IPS-15b (cell line): ENCODE data around the gene ZNF865.

Experiments
- H3K27me3 ChIP-seq: one replicate; pipeline ENCODE4 v1.6.1; 2013; ENCODE audit warnings: low read length; ENCODE audit not compliant: control insufficient read depth, insufficient read depth
- H3K36me3 ChIP-seq: one replicate; pipeline ENCODE4 v1.6.1; 2013; ENCODE audit warnings: low read length; ENCODE audit not compliant: control insufficient read depth, insufficient read depth
- H3K4me1 ChIP-seq: one replicate; pipeline ENCODE4 v1.6.1; 2013; ENCODE audit warnings: mild to moderate bottlenecking, low read length; ENCODE audit not compliant: control insufficient read depth, insufficient read depth
- H3K4me3 ChIP-seq: one replicate; pipeline ENCODE4 v1.5.1; 2013; ENCODE audit warnings: low read depth, low read length
- H3K9ac ChIP-seq: one replicate; pipeline ENCODE4 v1.6.1; 2013; ENCODE audit warnings: low read depth, mild to moderate bottlenecking, low read length
- H3K9me3 ChIP-seq: one replicate; pipeline ENCODE4 v1.6.1; 2013; ENCODE audit warnings: mild to moderate bottlenecking, low read length; ENCODE audit not compliant: control insufficient read depth, insufficient read depth

Gene ZNF865

DNA sequence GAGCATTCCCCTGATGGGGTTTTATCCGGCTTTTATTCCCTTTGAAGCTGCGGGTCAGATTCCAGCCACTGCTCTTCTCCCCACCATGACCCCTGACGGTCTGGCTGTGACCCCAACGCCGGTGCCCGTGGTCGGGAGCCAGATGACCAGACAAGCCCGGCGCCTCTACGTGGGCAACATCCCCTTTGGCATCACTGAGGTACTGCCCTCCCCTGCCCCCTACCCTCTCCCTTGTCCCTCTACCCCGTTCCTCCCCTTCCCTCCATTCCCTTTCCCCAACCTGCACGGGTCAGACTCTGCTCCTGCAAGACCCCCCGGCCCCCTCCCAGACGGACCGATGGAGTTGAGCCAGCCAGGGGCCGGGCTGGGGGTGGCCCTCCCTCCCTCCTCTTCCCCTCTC lies 55.5 kb downstream of the ZNF865 start:
- Histone ChIP-seq H3K36me3 (peaks cover 60% of the 10 kb centered on the region), H3K9me3 (no peaks in the 10 kb centered on the region), H3K4me1 (peaks cover 9% of the 10 kb centered on the region), H3K27me3 (no peaks in the 10 kb centered on the region), H3K9ac (no peak overlapping the region), H3K4me3 (no peak overlapping the region)

GRCh38 chr19:55661826-55662225 lies 56.4 kb downstream of the ZNF865 start:
- no peak overlapping the region for H3K4me3 ChIP-seq
- H3K36me3 ChIP-seq: peaks cover 69% of the 10 kb centered on the region
- H3K9me3 ChIP-seq: no peaks in the 10 kb centered on the region
- H3K4me1 ChIP-seq: peaks cover 9% of the 10 kb centered on the region
- no peaks in the 10 kb centered on the region for H3K27me3 ChIP-seq
- H3K9ac ChIP-seq: no peak overlapping the region

DNA sequence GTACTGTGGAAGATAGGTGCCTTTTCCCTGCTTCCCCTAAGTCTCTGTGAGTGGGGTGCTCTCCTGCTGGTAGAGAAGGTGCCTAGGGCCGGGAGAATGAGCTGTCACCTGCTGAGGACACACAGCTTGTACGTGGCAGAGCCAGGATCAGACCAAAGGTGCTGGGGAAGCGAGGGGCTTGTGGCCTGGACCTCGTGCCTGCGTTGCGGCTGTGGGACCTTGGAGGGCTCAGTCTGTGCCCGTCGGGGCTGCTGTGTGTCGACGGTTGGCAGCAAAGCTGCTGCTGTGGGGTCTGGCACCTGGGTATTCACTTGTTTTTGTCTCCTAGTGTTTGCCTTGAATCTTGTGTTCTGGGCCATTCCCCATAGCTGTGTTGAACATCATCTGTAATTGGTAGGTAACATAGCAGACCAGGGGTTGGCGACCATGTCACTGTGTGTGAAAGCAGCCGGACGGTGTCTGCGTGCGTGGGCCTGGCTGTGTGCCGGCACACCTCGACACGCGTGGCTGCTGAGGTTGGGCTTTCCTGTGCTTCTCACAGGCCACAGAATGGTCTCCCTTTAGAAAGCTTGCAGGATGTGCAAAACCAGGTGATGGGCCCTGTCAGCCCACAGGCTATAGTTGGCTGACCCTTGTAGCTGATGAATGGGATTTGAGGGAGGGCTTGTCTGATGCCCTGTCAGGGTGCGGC lies 58.5 kb downstream of the ZNF865 start:
- Histone ChIP-seq H3K27me3 (no peaks in the 10 kb centered on the region), H3K36me3 (peaks cover 79% of the 10 kb centered on the region), H3K9ac (no peak overlapping the region), H3K9me3 (no peaks in the 10 kb centered on the region), H3K4me1 (no peaks in the 10 kb centered on the region), H3K4me3 (no peak overlapping the region)

DNA sequence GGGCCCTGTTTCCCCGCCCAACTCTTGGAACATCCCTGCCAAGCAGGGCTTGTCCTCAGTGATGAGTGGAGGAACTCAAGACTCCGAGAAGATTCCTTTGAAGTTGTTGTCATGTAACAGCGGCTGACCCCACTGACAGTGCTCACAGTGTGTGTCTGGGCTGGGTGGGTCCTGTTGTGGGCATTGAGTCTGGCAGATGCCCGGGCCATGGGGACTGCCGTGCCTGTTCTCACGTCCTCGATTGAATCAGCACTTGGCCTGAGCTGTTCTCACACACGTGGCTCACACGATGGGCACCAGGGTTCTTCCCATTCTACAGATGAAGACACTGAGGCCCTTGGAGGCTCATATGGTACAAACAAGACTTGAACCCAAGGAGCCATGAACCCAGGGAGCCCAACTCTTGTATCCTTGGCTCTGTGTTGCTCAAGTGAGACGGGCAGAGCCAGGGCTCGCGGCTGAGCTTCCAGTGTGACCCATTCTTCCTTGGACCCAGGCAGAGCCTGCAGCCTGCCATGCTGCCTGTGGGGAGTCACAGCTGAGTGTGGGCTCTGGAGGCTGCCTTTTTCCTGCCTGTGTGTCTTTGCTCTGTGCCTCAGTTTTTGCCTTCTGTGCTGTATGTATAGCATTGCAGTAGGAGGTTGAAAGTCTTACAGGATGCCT lies 61.0 kb downstream of the ZNF865 start:
- Histone ChIP-seq H3K4me3 (no peak overlapping the region), H3K4me1 (no peaks in the 10 kb centered on the region), H3K36me3 (peaks cover 82% of the 10 kb centered on the region), H3K9ac (no peak overlapping the region), H3K27me3 (no peaks in the 10 kb centered on the region), H3K9me3 (no peaks in the 10 kb centered on the region)
